HEK293T (cell line): ENCODE measurements around the gene COL4A6.

Source experiments
- CTCF ChIA-PET: fragments of 350-600 bp; formaldehyde crosslinking; extraction: SDS; loops from one replicate; lab custom pipeline; 2021; ENCODE audit warnings: antibody characterized with exemption, inconsistent platforms; lab: Yijun Ruan, JAX
- POLR2A ChIA-PET: fragments of 350-600 bp; formaldehyde crosslinking; extraction: SDS; loops from one replicate; lab custom pipeline; 2020; ENCODE audit warnings: antibody characterized with exemption, inconsistent platforms; lab: Yijun Ruan, JAX
- DNase-seq: peaks from one replicate; pipeline ENCODE4 v3.0.0; 2012; ENCODE audit warnings: mixed read lengths; ENCODE audit errors: extremely low spot score
- ARNT ChIP-seq: fragments of 450-650 bp; IDR thresholded peaks from 2 replicates; pipeline ENCODE4 v1.6.1; 2017; ENCODE audit warnings: mild to moderate bottlenecking
- BHLHE40 ChIP-seq: fragments of 450-650 bp; IDR thresholded peaks from 2 replicates; pipeline ENCODE4 v1.6.1; 2016; ENCODE audit warnings: mild to moderate bottlenecking, moderate library complexity, borderline replicate concordance
- CTBP1 ChIP-seq: fragments of 450-650 bp; IDR thresholded peaks from 2 replicates; pipeline ENCODE4 v1.6.1; 2016; ENCODE audit warnings: borderline replicate concordance
- ELF4 ChIP-seq: fragments of 450-650 bp; IDR thresholded peaks from 2 replicates; pipeline ENCODE4 v1.6.1; 2017; ENCODE audit warnings: antibody characterized with exemption
- FOXA1 ChIP-seq: fragments of 450-650 bp; IDR thresholded peaks from 2 replicates; pipeline ENCODE4 v1.6.1; 2016; ENCODE audit warnings: mild to moderate bottlenecking
- FOXK2 ChIP-seq: fragments of 450-650 bp; IDR thresholded peaks from 2 replicates; pipeline ENCODE4 v1.6.1; 2016; ENCODE audit warnings: mild to moderate bottlenecking
- FOXM1 ChIP-seq: fragments of 450-650 bp; IDR thresholded peaks from 2 replicates; pipeline ENCODE4 v1.6.1; 2017; ENCODE audit warnings: mild to moderate bottlenecking, borderline replicate concordance
- HDGF ChIP-seq: fragments of 450-650 bp; IDR thresholded peaks from 2 replicates; pipeline ENCODE4 v1.6.1; 2017; ENCODE audit warnings: antibody characterized with exemption, borderline replicate concordance
- L3MBTL2 ChIP-seq: fragments of 450-650 bp; conservative IDR thresholded peaks from 2 replicates; pipeline ENCODE4 v1.6.1; 2016; ENCODE audit warnings: mild to moderate bottlenecking
- LEF1 ChIP-seq: fragments of 450-650 bp; IDR thresholded peaks from 2 replicates; pipeline ENCODE4 v1.6.1; 2017; ENCODE audit warnings: mild to moderate bottlenecking, borderline replicate concordance
- NFRKB ChIP-seq: fragments of 450-650 bp; IDR thresholded peaks from 2 replicates; pipeline ENCODE4 v1.6.1; 2016; ENCODE audit warnings: mild to moderate bottlenecking, moderate library complexity
- PKNOX1 ChIP-seq: fragments of 450-650 bp; IDR thresholded peaks from 2 replicates; pipeline ENCODE4 v1.6.1; 2016
- SP1 ChIP-seq: fragments of 450-650 bp; IDR thresholded peaks from 2 replicates; pipeline ENCODE4 v1.6.1; 2017
- SUZ12 ChIP-seq: fragments of 450-650 bp; IDR thresholded peaks from 2 replicates; pipeline ENCODE4 v1.6.1; 2016; ENCODE audit warnings: mild to moderate bottlenecking
- TARDBP ChIP-seq: fragments of 450-650 bp; IDR thresholded peaks from 2 replicates; pipeline ENCODE4 v1.6.1; 2016
- ZNF384 ChIP-seq: fragments of 450-650 bp; IDR thresholded peaks from 2 replicates; pipeline ENCODE4 v1.6.1; 2016

COL4A6 gene

GRCh38 chrX:108348525-108348924 is 89.7 kb downstream of the COL4A6 start:
- ChIA-PET CTCF (no interaction called here), POLR2A (no interaction called here)
- DNase-seq, result no peak
- no peak for TF ChIP-seq HDGF
- TF ChIP-seq SUZ12, result no peak
- TF ChIP-seq SP1, result no peak
- no peak for TF ChIP-seq CTBP1
- TF ChIP-seq FOXK2, result no peak
- TF ChIP-seq TARDBP, result no peak
- no peak for TF ChIP-seq ARNT
- no peak for TF ChIP-seq PKNOX1
- no peak for TF ChIP-seq FOXA1
- TF ChIP-seq ZNF384, result no peak

GRCh38 chrX:108347800-108348199 is 90.4 kb downstream of the COL4A6 start:
- no peak for DNase-seq
- TF ChIP-seq ZNF384, result no peak
- ChIA-PET POLR2A (no interaction called here), CTCF (no interaction called here)

GRCh38 chrX:108344216-108344615 is 94.0 kb downstream of the COL4A6 start:
- ChIA-PET CTCF (no interaction called here), POLR2A (no interaction called here)
- TF ChIP-seq FOXA1, result no peak
- no peak for TF ChIP-seq CTBP1
- TF ChIP-seq FOXK2, result no peak
- TF ChIP-seq SP1, result no peak
- TF ChIP-seq NFRKB, result no peak
- no peak for TF ChIP-seq TARDBP
- no peak for TF ChIP-seq LEF1
- no peak for TF ChIP-seq HDGF
- DNase-seq, result no peak

GRCh38 chrX:108341947-108342346 is 96.3 kb downstream of the COL4A6 start:
- POLR2A ChIA-PET, result no interaction called here
- CTCF ChIA-PET, result no interaction called here
- TF ChIP-seq SP1 (no peak), ELF4 (no peak), FOXK2 (no peak), ARNT (no peak), BHLHE40 (no peak), HDGF (no peak), TARDBP (no peak), SUZ12 (no peak), L3MBTL2 (no peak), NFRKB (no peak), CTBP1 (no peak), LEF1 (no peak), FOXM1 (no peak), FOXA1 (no peak), ZNF384 (no peak), PKNOX1 (no peak)
- DNase-seq, result no peak

- ChIA-PET CTCF (no interaction called here), POLR2A (no interaction called here)
- TF ChIP-seq LEF1 (no peak), L3MBTL2 (no peak), ARNT (no peak), NFRKB (no peak), TARDBP (no peak), BHLHE40 (no peak), SUZ12 (no peak), CTBP1 (no peak), PKNOX1 (no peak), ELF4 (no peak), HDGF (no peak), SP1 (no peak), FOXK2 (no peak)
- no peak for DNase-seq
Observed at GRCh38 chrX:108332281-108332680, 105.9 kb downstream of the COL4A6 start.

GRCh38 chrX:108331126-108331909 is 106.9 kb downstream of the COL4A6 start:
- ChIA-PET POLR2A (no interaction called here), CTCF (no interaction called here)
- no peak for TF ChIP-seq TARDBP
- no peak for TF ChIP-seq L3MBTL2
- TF ChIP-seq FOXM1, result no peak
- TF ChIP-seq SP1, result no peak
- TF ChIP-seq NFRKB, result no peak
- TF ChIP-seq ZNF384, result no peak
- TF ChIP-seq BHLHE40, result no peak
- no peak for DNase-seq

- TF ChIP-seq ELF4 (no peak), BHLHE40 (no peak), SP1 (no peak), NFRKB (no peak), ARNT (no peak), HDGF (no peak), FOXA1 (no peak), L3MBTL2 (no peak), FOXK2 (no peak), SUZ12 (no peak)
- POLR2A ChIA-PET, result no interaction called here
- DNase-seq, result no peak
- CTCF ChIA-PET, result no interaction called here
Observed at GRCh38 chrX:108323751-108324150, 114.5 kb downstream of the COL4A6 start.
